ENCODE data around the gene TSR3. TPM values are rescaled to one million over a fixed set of nuclear protein-coding genes. Genes with fewer than 3 reads are reported as not detected.
A peak's percentile ranks its signal among the peaks of the same experiment; 100 is the strongest.

TSR3 gene
- total and polyA plus RNA-seq, 2 of the 13 experiments (the other 11 are each of a cell fraction or from before 2014, with no cell fraction given): 24.2 to 51.0 TPM

DNA sequence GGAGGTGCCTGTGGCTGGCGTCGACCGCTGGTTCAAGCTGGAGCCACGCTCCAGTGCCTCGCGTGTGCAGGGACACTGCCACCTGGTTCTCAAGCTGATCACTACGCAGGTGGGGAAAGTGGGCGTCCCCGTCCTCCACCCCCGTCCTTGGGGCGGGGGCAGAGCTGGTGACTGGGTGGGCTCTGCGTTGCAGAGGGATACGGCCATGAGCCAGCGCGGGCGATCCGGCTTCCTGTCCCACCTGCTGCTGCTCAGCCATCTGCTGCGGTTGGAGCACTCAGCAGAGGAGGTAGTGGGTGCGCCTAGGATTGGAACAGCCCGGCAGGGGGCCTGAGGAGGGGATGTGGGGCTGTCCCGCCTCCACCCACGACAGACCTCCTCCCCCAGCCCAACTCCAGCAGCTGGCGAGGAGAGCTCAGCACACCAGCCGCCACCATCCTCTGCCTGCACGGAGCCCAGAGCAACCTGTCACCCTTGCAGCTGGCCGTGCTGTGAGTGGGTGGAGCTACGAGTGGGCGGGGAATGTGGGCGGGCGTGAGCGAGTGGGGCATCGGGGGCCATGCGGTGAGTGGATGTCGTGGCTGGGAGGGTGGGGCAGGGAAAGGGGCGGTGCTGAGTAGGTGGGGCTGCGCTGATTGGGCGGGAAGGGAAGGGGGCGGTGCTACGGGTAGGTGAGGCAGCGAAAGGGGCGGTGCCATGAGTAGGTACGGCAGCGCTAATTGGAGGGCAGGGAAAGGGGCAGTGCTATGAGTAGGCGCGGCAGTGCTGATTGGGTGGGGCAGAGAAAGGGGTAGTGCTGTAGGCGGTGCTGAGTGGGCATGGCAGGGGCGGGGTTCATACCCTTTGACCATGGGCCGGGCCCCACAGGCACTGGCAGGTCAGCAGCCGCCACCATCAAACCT lies 8.9 kb downstream of the TSR3 start (continued):
- TF ChIP-seq, protein P1, sequence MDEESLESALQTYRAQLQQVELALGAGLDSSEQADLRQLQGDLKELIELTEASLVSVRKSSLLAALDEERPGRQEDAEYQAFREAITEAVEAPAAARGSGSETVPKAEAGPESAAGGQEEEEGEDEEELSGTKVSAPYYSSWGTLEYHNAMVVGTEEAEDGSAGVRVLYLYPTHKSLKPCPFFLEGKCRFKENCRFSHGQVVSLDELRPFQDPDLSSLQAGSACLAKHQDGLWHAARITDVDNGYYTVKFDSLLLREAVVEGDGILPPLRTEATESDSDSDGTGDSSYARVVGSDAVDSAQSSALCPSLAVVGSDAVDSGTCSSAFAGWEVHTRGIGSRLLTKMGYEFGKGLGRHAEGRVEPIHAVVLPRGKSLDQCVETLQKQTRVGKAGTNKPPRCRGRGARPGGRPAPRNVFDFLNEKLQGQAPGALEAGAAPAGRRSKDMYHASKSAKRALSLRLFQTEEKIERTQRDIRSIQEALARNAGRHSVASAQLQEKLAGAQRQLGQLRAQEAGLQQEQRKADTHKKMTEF (CRISPR knock-in tag; IDR thresholded peaks at IDR 0.05): 0 out of 2 replicates have a peak, but pooled peaks have one; percentile 31
- TF ChIP-seq DR1 (CRISPR knock-in tag; IDR thresholded peaks at IDR 0.05): peak; percentile 95
- TF ChIP-seq, protein P2, sequence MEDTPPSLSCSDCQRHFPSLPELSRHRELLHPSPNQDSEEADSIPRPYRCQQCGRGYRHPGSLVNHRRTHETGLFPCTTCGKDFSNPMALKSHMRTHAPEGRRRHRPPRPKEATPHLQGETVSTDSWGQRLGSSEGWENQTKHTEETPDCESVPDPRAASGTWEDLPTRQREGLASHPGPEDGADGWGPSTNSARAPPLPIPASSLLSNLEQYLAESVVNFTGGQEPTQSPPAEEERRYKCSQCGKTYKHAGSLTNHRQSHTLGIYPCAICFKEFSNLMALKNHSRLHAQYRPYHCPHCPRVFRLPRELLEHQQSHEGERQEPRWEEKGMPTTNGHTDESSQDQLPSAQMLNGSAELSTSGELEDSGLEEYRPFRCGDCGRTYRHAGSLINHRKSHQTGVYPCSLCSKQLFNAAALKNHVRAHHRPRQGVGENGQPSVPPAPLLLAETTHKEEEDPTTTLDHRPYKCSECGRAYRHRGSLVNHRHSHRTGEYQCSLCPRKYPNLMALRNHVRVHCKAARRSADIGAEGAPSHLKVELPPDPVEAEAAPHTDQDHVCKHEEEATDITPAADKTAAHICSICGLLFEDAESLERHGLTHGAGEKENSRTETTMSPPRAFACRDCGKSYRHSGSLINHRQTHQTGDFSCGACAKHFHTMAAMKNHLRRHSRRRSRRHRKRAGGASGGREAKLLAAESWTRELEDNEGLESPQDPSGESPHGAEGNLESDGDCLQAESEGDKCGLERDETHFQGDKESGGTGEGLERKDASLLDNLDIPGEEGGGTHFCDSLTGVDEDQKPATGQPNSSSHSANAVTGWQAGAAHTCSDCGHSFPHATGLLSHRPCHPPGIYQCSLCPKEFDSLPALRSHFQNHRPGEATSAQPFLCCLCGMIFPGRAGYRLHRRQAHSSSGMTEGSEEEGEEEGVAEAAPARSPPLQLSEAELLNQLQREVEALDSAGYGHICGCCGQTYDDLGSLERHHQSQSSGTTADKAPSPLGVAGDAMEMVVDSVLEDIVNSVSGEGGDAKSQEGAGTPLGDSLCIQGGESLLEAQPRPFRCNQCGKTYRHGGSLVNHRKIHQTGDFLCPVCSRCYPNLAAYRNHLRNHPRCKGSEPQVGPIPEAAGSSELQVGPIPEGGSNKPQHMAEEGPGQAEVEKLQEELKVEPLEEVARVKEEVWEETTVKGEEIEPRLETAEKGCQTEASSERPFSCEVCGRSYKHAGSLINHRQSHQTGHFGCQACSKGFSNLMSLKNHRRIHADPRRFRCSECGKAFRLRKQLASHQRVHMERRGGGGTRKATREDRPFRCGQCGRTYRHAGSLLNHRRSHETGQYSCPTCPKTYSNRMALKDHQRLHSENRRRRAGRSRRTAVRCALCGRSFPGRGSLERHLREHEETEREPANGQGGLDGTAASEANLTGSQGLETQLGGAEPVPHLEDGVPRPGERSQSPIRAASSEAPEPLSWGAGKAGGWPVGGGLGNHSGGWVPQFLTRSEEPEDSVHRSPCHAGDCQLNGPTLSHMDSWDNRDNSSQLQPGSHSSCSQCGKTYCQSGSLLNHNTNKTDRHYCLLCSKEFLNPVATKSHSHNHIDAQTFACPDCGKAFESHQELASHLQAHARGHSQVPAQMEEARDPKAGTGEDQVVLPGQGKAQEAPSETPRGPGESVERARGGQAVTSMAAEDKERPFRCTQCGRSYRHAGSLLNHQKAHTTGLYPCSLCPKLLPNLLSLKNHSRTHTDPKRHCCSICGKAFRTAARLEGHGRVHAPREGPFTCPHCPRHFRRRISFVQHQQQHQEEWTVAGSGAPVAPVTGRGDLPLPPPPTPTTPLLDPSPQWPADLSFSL (CRISPR knock-in tag; IDR thresholded peaks at IDR 0.05): no peak
- 0 out of 2 replicates have a peak, but pooled peaks have one; percentile 25 for TF ChIP-seq HDAC2 (CRISPR knock-in tag; IDR thresholded peaks at IDR 0.05)
- peak; percentile 93 for TF ChIP-seq SAP130 (CRISPR knock-in tag; IDR thresholded peaks at IDR 0.05; ENCODE audit: low read depth)
- TF ChIP-seq, protein P3, sequence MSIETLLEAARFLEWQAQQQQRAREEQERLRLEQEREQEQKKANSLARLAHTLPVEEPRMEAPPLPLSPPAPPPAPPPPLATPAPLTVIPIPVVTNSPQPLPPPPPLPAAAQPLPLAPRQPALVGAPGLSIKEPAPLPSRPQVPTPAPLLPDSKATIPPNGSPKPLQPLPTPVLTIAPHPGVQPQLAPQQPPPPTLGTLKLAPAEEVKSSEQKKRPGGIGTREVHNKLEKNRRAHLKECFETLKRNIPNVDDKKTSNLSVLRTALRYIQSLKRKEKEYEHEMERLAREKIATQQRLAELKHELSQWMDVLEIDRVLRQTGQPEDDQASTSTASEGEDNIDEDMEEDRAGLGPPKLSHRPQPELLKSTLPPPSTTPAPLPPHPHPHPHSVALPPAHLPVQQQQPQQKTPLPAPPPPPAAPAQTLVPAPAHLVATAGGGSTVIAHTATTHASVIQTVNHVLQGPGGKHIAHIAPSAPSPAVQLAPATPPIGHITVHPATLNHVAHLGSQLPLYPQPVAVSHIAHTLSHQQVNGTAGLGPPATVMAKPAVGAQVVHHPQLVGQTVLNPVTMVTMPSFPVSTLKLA (IDR thresholded peaks at IDR 0.05): peak; percentile 75
- no peak for TF ChIP-seq NFATC3 (CRISPR knock-in tag; IDR thresholded peaks at IDR 0.05)
- TF ChIP-seq, protein P4, sequence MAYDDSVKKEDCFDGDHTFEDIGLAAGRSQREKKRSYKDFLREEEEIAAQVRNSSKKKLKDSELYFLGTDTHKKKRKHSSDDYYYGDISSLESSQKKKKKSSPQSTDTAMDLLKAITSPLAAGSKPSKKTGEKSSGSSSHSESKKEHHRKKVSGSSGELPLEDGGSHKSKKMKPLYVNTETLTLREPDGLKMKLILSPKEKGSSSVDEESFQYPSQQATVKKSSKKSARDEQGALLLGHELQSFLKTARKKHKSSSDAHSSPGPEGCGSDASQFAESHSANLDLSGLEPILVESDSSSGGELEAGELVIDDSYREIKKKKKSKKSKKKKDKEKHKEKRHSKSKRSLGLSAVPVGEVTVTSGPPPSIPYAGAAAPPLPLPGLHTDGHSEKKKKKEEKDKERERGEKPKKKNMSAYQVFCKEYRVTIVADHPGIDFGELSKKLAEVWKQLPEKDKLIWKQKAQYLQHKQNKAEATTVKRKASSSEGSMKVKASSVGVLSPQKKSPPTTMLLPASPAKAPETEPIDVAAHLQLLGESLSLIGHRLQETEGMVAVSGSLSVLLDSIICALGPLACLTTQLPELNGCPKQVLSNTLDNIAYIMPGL (CRISPR knock-in tag; IDR thresholded peaks at IDR 0.05; ENCODE audit: borderline replicate concordance in 1 of 2, low read depth in 1 of 2): peak in 1 of 2 experiments; percentile 19; a peak in 2 of 4 replicates
- TF ChIP-seq TBX2 (CRISPR knock-in tag; IDR thresholded peaks at IDR 0.05; ENCODE audit: borderline replicate concordance): peak; percentile 36
- TF ChIP-seq, protein P5, sequence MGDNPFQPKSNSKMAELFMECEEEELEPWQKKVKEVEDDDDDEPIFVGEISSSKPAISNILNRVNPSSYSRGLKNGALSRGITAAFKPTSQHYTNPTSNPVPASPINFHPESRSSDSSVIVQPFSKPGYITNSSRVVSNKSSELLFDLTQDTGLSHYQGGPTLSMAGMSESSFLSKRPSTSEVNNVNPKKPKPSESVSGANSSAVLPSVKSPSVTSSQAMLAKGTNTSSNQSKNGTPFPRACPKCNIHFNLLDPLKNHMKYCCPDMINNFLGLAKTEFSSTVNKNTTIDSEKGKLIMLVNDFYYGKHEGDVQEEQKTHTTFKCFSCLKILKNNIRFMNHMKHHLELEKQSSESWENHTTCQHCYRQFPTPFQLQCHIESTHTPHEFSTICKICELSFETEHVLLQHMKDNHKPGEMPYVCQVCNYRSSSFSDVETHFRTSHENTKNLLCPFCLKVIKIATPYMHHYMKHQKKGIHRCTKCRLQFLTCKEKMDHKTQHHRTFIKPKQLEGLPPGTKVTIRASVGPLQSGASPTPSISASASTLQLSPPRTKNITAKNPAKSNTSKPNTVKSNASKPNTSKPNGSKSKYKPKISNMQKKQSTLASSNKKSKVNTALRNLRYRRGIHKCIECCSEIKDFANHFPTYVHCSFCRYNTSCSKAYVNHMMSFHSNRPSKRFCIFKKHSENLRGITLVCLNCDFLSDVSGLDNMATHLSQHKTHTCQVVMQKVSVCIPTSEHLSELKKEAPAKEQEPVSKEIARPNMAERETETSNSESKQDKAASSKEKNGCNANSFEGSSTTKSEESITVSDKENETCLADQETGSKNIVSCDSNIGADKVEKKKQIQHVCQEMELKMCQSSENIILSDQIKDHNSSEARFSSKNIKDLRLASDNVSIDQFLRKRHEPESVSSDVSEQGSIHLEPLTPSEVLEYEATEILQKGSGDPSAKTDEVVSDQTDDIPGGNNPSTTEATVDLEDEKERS (CRISPR knock-in tag; IDR thresholded peaks at IDR 0.05): no peak
- no peak for TF ChIP-seq NR2F6 (IDR thresholded peaks at IDR 0.05)
- TF ChIP-seq NR2F6 (CRISPR knock-in tag; IDR thresholded peaks at IDR 0.05): 0 out of 2 replicates have a peak, but pooled peaks have one; percentile 22
- TF ChIP-seq SRSF4 (IDR thresholded peaks at IDR 0.05; ENCODE audit: low read depth, low read length, poor library complexity, severe bottlenecking): no peak
